ENCODE measurements around the gene KIF6.

The KIF6 gene

DNA sequence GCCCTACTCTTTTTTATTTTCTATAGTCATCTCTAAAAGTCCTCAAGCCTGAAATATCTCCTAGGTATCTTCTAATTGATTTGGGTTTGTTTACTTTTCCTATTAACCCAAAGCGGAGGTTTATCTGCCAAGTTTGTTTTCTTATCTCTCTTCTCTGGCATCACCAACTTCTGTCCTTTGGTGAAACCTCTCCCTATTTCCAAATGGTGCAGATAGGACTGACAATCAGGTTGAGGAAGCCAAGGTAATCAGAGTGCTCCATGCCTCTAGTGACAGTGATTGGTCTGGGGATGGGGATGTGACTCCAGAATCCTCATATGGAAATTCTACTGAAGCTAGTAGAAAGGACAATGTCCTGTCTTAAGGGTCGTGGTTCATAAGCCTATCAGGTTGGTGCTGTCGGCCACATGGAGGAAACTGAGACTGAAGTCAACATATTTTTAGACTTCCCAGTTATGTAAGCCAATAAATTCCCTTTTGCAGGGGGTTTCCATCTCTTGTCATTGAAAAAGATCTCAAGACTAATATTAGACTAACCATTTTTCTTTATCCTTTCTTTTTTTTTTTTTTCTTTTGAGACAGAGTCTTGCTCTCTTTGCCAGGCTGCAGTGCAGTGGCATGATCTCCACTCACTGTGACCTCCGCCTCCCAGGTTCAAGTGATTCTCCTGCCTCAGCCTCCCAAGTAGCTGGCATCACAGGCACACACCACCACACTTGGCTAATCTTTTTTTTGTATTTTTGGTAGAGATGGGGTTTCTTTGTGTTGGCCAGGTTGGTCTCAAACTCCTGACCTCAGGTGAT is 28.0 kb downstream of the KIF6 start:
- TF ChIP-seq, protein P1, sequence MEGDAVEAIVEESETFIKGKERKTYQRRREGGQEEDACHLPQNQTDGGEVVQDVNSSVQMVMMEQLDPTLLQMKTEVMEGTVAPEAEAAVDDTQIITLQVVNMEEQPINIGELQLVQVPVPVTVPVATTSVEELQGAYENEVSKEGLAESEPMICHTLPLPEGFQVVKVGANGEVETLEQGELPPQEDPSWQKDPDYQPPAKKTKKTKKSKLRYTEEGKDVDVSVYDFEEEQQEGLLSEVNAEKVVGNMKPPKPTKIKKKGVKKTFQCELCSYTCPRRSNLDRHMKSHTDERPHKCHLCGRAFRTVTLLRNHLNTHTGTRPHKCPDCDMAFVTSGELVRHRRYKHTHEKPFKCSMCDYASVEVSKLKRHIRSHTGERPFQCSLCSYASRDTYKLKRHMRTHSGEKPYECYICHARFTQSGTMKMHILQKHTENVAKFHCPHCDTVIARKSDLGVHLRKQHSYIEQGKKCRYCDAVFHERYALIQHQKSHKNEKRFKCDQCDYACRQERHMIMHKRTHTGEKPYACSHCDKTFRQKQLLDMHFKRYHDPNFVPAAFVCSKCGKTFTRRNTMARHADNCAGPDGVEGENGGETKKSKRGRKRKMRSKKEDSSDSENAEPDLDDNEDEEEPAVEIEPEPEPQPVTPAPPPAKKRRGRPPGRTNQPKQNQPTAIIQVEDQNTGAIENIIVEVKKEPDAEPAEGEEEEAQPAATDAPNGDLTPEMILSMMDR (IDR thresholded peaks at IDR 0.05; ENCODE audit: control extremely low read depth, extremely low read depth, low read depth, missing control alignments), result no peak
- DNase-seq (ENCODE audit: extremely low spot score), result no peak
- ChIA-PET CTCF (no interaction called here), POLR2A (no interaction called here)

DNA sequence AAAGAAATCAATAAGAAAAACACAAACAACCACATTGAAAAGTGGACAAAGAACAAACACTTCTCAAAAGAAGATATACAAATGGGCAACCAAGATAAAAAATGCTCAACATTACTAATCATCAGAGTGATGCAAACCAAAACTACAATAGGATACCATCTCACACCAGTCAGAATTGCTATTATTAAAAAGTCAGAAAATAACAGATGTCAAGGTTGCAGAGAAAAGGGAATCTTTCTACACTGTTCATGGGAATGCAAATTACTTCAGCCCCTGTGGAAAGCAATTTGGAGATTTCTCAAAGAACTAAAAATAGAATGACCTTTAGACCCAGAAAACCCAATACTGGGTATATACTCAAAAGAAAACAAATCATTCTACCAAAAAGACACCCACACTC is 29.8 kb downstream of the KIF6 start:
- TF ChIP-seq, protein P1 (IDR thresholded peaks at IDR 0.05; ENCODE audit: control extremely low read depth, extremely low read depth, low read depth, missing control alignments), result no peak
- CTCF ChIA-PET, result no interaction called here
- no peak for DNase-seq (ENCODE audit: extremely low spot score)
- POLR2A ChIA-PET, result no interaction called here

DNA sequence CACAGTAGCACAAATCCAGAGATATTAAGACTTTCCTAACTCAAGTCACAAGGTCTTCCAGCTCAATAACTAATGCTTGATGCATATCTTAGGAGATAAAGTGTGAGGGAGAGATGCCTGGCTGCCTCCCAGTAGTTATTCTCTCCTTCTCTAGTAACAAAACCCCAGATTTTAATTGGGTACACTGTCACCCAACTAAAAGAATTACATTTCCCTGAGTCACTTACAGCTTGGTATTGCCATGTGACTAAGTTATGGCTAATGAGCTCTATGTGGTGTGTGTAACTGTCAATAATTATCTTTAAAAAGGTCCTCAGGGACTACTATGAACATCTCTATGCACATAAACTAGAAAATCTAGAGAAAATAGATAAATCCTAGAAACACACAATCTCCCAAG is 32.0 kb downstream of the KIF6 start:
- TF ChIP-seq, protein P1 (IDR thresholded peaks at IDR 0.05; ENCODE audit: control extremely low read depth, extremely low read depth, low read depth, missing control alignments), result no peak
- DNase-seq (ENCODE audit: extremely low spot score), result no peak
- POLR2A ChIA-PET, result no interaction called here
- CTCF ChIA-PET, result interaction anchor here (1.2 to 1.5 kb wide), 3 partner anchors 9 to 18 kb away, joined by 3 read pairs; no protein-coding TSS in a partner anchor

DNA sequence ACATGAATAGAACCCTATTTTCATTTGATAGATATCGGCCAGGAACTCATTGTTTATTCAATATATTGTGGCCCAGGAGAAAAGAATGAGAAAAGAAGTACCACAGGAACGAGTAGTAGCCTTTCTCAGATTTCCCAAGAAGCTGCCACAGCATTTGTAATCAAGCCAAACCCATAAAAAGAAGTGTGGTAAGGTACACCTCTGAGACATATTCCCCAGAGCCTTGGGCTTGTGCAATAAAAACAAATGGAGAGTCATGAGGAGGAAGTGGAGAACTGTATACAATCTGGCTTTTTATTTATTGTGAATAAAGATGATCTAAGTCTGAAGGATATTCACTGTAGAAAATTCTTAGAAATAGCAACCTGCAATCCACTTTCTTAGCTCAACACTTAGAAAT is 36.7 kb downstream of the KIF6 start:
- ChIA-PET POLR2A (no interaction called here), CTCF (no interaction called here)
- TF ChIP-seq, protein P1 (IDR thresholded peaks at IDR 0.05; ENCODE audit: control extremely low read depth, extremely low read depth, low read depth, missing control alignments), result no peak
- no peak for DNase-seq (ENCODE audit: extremely low spot score)

DNA sequence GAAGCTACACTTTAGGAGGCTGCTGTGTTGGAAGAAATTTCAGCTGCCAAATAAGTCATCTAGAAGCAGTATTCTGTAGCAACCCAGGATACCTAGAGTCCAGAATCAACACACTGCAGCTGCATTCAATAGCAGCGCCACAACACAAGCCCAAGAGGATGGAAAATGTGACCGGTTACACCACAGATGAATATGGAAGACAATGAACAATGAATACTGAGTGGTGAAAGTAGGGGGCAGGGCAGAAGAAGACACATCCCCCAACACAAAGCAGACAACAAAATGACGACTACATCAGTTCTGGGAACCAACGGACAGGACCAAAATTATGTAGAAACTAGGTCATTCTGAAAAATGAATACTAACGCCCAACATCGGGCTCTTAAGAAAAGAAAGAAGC is 38.2 kb downstream of the KIF6 start:
- POLR2A ChIA-PET, result no interaction called here
- CTCF ChIA-PET, result interaction anchor here (0.9 to 1.8 kb wide), 4 partner anchors 11 to 40 kb away, joined by 3 to 5 read pairs (median 4); no protein-coding TSS in a partner anchor
- DNase-seq (ENCODE audit: extremely low spot score), result no peak
- TF ChIP-seq, protein P1 (IDR thresholded peaks at IDR 0.05; ENCODE audit: control extremely low read depth, extremely low read depth, low read depth, missing control alignments), result no peak

DNA sequence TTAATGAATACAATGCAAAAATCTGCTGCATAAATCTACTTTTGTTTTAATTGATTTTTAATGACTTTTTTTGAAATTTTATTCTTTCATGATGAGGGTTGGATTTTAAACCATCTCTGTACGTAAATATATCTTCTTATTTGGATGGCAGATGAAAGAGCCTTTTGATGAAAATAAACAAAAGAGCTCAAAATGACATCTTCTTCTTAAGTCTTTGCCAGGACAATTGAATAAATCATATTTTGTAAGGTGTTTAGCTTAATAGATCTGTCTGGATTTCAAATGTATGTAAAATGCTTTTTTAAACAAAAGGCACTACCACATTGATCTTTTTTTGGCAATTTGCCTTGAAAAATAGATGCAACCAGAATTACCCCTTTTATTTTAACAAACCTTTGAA is 39.3 kb downstream of the KIF6 start:
- TF ChIP-seq, protein P1 (IDR thresholded peaks at IDR 0.05; ENCODE audit: control extremely low read depth, extremely low read depth, low read depth, missing control alignments), result no peak
- POLR2A ChIA-PET, result no interaction called here
- CTCF ChIA-PET, result interaction anchor here (1.7 to 1.8 kb wide), 2 partner anchors 10 to 39 kb away, joined by 3 to 4 read pairs; no protein-coding TSS in a partner anchor
- DNase-seq (ENCODE audit: extremely low spot score), result no peak
